ENCODE measurements around the gene RPL36AL. TPM values are rescaled to one million over a fixed set of nuclear protein-coding genes. Genes with fewer than 3 reads are reported as not detected.

Gene RPL36AL
- total and polyA plus RNA-seq, 7 donors = 84.6 to 522 (median 178) TPM

DNA sequence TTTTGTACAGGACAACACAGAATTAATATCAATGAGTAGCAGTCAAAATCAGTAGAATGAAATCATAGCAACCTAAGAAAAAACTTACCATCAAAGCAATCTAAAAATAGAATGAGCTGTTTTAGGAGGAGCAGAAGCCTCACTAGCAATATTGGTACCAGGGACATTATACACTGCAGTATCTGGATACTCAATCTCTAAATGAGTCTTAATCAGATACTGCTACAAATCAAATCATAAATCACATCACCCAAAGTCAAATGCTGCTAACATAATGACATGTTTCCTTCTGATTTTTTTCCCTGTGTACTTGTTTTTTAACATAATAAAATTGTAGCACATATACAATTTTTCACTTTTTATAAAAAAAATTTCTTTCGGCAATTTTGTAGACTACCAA lies 42.3 kb downstream of the RPL36AL start:
- DNase-seq = no peak
- peaks cover 14% of the 10 kb centered on the region for H3K4me1 ChIP-seq
- peaks cover 9 to 56% of the 10 kb centered on the region in 2 donors for H3K36me3 ChIP-seq (ENCODE audit: insufficient read depth in 1 of 2, low read depth in 1 of 2)
- H3K27me3 ChIP-seq (ENCODE audit: insufficient read depth in 3 of 3, low read length in 2 of 3) = no peaks in the 10 kb centered on the region
- intact Hi-C loops (cut with DNase I) = no loop called here
- TF ChIP-seq, protein P1, sequence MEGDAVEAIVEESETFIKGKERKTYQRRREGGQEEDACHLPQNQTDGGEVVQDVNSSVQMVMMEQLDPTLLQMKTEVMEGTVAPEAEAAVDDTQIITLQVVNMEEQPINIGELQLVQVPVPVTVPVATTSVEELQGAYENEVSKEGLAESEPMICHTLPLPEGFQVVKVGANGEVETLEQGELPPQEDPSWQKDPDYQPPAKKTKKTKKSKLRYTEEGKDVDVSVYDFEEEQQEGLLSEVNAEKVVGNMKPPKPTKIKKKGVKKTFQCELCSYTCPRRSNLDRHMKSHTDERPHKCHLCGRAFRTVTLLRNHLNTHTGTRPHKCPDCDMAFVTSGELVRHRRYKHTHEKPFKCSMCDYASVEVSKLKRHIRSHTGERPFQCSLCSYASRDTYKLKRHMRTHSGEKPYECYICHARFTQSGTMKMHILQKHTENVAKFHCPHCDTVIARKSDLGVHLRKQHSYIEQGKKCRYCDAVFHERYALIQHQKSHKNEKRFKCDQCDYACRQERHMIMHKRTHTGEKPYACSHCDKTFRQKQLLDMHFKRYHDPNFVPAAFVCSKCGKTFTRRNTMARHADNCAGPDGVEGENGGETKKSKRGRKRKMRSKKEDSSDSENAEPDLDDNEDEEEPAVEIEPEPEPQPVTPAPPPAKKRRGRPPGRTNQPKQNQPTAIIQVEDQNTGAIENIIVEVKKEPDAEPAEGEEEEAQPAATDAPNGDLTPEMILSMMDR (IDR thresholded peaks at IDR 0.05) = no peak
- ATAC-seq = no peak
- no peak overlapping the region for H3K4me3 ChIP-seq
- H3K27ac ChIP-seq = no peak overlapping the region
- no peaks in the 10 kb centered on the region for H3K9me3 ChIP-seq
- WGBS, 3 donors = 98 to 100% (median 100%) methylated on average over 1 of the region's 1 CpG

DNA sequence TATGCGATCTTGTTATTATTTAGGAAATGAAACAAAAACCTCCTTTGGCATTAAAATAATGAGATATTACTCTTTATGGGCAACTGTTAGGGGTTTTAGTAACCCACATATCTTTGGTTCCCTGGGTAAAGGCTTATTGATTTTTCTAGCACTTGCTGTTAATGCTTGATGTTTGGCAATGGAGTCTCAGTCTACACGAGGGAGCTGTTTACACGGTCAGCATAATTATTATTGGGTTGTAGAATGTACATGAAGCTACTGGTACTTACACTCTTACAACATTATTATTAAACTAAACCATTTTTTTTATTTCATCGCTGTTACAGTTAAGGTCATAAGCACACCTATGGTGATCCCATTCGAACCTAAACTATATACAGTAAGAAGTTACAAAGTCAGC lies 46.4 kb downstream of the RPL36AL start:
- Histone ChIP-seq H3K27ac (no peak overlapping the region), H3K9me3 (no peaks in the 10 kb centered on the region), H3K36me3 (ENCODE audit: insufficient read depth in 1 of 2, low read depth in 1 of 2) (peaks cover 0 to 54% of the 10 kb centered on the region in 2 donors), H3K4me1 (peaks cover 3% of the 10 kb centered on the region), H3K4me3 (no peak overlapping the region), H3K27me3 (ENCODE audit: insufficient read depth in 3 of 3, low read length in 2 of 3) (no peaks in the 10 kb centered on the region)
- 84 to 86% (median 85%) methylated on average over 5 of the region's 5 CpGs for WGBS, 3 donors
- ATAC-seq = no peak
- TF ChIP-seq, protein P1 (IDR thresholded peaks at IDR 0.05) = no peak
- DNase-seq = no peak
- intact Hi-C loops (cut with DNase I) = no loop called here

DNA sequence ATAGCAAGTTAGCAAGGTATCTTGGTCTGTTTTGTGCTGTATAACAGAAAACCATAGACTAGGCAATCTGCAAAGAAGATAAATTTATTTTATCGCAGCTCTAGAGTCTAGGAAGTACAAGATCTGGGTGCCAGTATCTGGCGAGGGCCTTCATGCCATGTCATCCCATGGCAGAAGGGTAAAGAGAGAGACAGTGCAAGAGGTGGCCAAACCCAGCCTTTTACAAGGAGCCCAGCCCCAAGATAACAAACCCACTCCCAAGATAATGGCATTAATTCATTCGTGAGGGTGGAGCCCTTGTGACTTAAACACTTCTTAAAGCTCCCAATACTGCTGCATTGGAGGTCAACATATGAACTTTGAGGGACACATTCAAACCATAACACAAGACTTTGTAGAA lies 51.1 kb downstream of the RPL36AL start:
- 92 to 94% (median 92%) methylated on average over 3 of the region's 3 CpGs for WGBS, 3 donors

More for the DNA sequence above, 51.1 kb downstream of the RPL36AL start:
- H3K4me3 ChIP-seq = no peak overlapping the region
- TF ChIP-seq, protein P1 (IDR thresholded peaks at IDR 0.05) = no peak
- ATAC-seq (no peak), DNase-seq (no peak)
- H3K27me3 ChIP-seq (ENCODE audit: insufficient read depth in 3 of 3, low read length in 2 of 3) = no peaks in the 10 kb centered on the region
- H3K27ac ChIP-seq = no peak overlapping the region
- H3K36me3 ChIP-seq (ENCODE audit: insufficient read depth in 1 of 2, low read depth in 1 of 2) = peaks cover 0 to 22% of the 10 kb centered on the region in 2 donors
- no peaks in the 10 kb centered on the region for H3K9me3 ChIP-seq
- intact Hi-C loops (cut with DNase I) = no loop called here
- H3K4me1 ChIP-seq = no peaks in the 10 kb centered on the region

Other genes with a start within 250 kb of the RPL36AL start
- 1,000 to 10,000 TPM in 3 of 4 donors, 100 to 1,000 TPM in 1; 835 to 1,213 (median 1,105) TPM for gene RPS29, start 34.2 kb downstream of the RPL36AL start, total RNA-seq
- 1,000 to 10,000 TPM; 2,670 to 3,711 (median 3,167) TPM for gene RPS29, start 34.2 kb downstream of the RPL36AL start, polyA plus RNA-seq
- gene LRR1, start 21.7 kb downstream of the RPL36AL start, total RNA-seq = 1 to 10 TPM; 2.4 to 6.4 (median 4.7) TPM
- gene LRR1, start 21.7 kb downstream of the RPL36AL start, polyA plus RNA-seq = 1 to 10 TPM; 4.5 to 7.2 (median 5.6) TPM
- 10 to 100 TPM in 1 of 4 donors, 1 to 10 TPM in 3; 8.0 to 12.4 (median 9.3) TPM for gene MGAT2, start 173 bp upstream of the RPL36AL start, total RNA-seq
- 10 to 100 TPM in 2 of 3 donors, 1 to 10 TPM in 1; 5.5 to 11.4 (median 10.6) TPM for gene MGAT2, start 173 bp upstream of the RPL36AL start, polyA plus RNA-seq
- 1 to 10 TPM; 4.0 to 6.0 (median 4.2) TPM for gene DNAAF2, start 14.6 kb upstream of the RPL36AL start, total RNA-seq
- 10 to 100 TPM in 1 of 3 donors, 1 to 10 TPM in 2; 6.7 to 10.6 (median 9.5) TPM for gene DNAAF2, start 14.6 kb upstream of the RPL36AL start, polyA plus RNA-seq
- gene POLE2, start 67.6 kb upstream of the RPL36AL start, total RNA-seq = 1 to 10 TPM in 1 of 4 donors, under 1 TPM in 2, not detected in 1; 0.46 to 1.0 (median 0.96) TPM
- 1 to 10 TPM in 1 of 3 donors, under 1 TPM in 2; 0.46 to 2.3 (median 0.48) TPM for gene POLE2, start 67.6 kb upstream of the RPL36AL start, polyA plus RNA-seq
- 1 to 10 TPM; 5.3 to 7.6 (median 6.9) TPM for gene KLHDC1, start 72.5 kb upstream of the RPL36AL start, total RNA-seq
- gene KLHDC1, start 72.5 kb upstream of the RPL36AL start, polyA plus RNA-seq = 1 to 10 TPM; 1.0 to 2.9 (median 2.4) TPM
- gene KLHDC2, start 147.5 kb upstream of the RPL36AL start, total RNA-seq = 10 to 100 TPM; 52.3 to 90.2 (median 69.5) TPM
- gene KLHDC2, start 147.5 kb upstream of the RPL36AL start, polyA plus RNA-seq = 10 to 100 TPM; 26.6 to 74.4 (median 53.2) TPM
- gene NEMF, start 232.2 kb upstream of the RPL36AL start, total RNA-seq = 10 to 100 TPM; 52.8 to 68.3 (median 57.0) TPM
- gene NEMF, start 232.2 kb upstream of the RPL36AL start, polyA plus RNA-seq = 10 to 100 TPM; 20.5 to 51.7 (median 20.9) TPM

Measured in psoas muscle (tissue), 8 donors.